ENCODE measurements around the gene APC2. TPM values are rescaled to one million over a fixed set of nuclear protein-coding genes. Genes with fewer than 3 reads are reported as not detected.

The APC2 gene
- total and polyA plus RNA-seq, 2 donors (not counting 1 experiment from before 2014, with no cell fraction given) = 0.12 to 0.16 TPM

GRCh38 chr19:1453525-1454364 is 3.8 kb downstream of the APC2 start:
- TF ChIP-seq EZH2 (IDR thresholded peaks at IDR 0.05; ENCODE audit: borderline replicate concordance, insufficient read depth, low read depth, low read length, poor library complexity, severe bottlenecking) (no peak), CTCF (IDR thresholded peaks at IDR 0.05) (no peak)
- H3K27ac Mint-ChIP-seq = peak overlapping the region; percentile 12
- Histone ChIP-seq H3K9me3 (ENCODE audit: control extremely low read depth in 1 of 3, control insufficient read depth in 2 of 3, insufficient read depth in 1 of 3, low read length in 2 of 3) (peaks cover 0 to 46% (median 0%) of the 10 kb centered on the region in 3 donors), H3K27ac (ENCODE audit: low read length in 2 of 2) (no peak overlapping the region), H3K4me1 (ENCODE audit: control insufficient read depth in 2 of 2, insufficient read depth in 2 of 2, low read length in 2 of 2) (peaks cover 39 to 42% of the 10 kb centered on the region in 2 donors), H3K79me2 (ENCODE audit: control insufficient read depth, insufficient read depth, low read length) (no peaks in the 10 kb centered on the region), H4K20me1 (ENCODE audit: control insufficient read depth, insufficient read depth, low read length, poor library complexity, severe bottlenecking) (peaks cover 7% of the 10 kb centered on the region), H3K27me3 (replicated peaks in 1 of 4; ENCODE audit: control extremely low read depth in 1 of 4, control insufficient read depth in 3 of 4, insufficient read depth in 4 of 4, low read length in 3 of 4) (peaks cover 0 to 84% (median 49%) of the 10 kb centered on the region in 4 experiments), H3K4me2 (replicated peaks; ENCODE audit: low read depth, low read length, poor library complexity, severe bottlenecking) (no peak overlapping the region), H3K36me3 (replicated peaks in 1 of 2; ENCODE audit: control extremely low read depth in 1 of 2, control insufficient read depth in 1 of 2, extremely low read depth in 1 of 2, insufficient read depth in 2 of 2, low read length in 1 of 2) (no peaks in the 10 kb centered on the region), H3K9ac (ENCODE audit: low read length) (no peak overlapping the region), H3K4me3 (ENCODE audit: control extremely low read depth in 1 of 5, extremely low read depth in 1 of 5, insufficient read depth in 1 of 5, low read depth in 2 of 5, low read length in 4 of 5) (no peak overlapping the region), H2AFZ (ENCODE audit: insufficient read depth, low read depth, low read length, poor library complexity, severe bottlenecking) (no peak overlapping the region)
- ChIA-PET POLR2A (interaction anchor here (1.0 to 1.1 kb wide), 2 partner anchors 17 to 22 kb away, joined by 4 to 10 read pairs; no protein-coding TSS in a partner anchor), CTCF (interaction anchor here (0.6 to 2.8 kb wide), 3 partner anchors 9 to 685 kb away, joined by 3 to 11 read pairs (median 5); no protein-coding TSS in a partner anchor)
- H3K27me3 Mint-ChIP-seq = peaks cover 39% of the 10 kb centered on the region
- DNase-seq (no peak), ATAC-seq (ENCODE audit: low read depth) (no peak)
- WGBS (ENCODE audit: insufficient coverage) = 47% methylated on average over 26 of the region's 33 CpGs
- no peaks in the 10 kb centered on the region for H3K9me3 Mint-ChIP-seq (ENCODE audit: insufficient read depth)
- peaks cover 28% of the 10 kb centered on the region for H3K4me1 Mint-ChIP-seq
- intact Hi-C loops (cut with micrococcal nuclease) = loop anchor here (2.0 kb wide), 1 partner anchor 37 kb away; the partner anchor contains the start of genes PCSK4 and REEP6
- H3K4me3 Mint-ChIP-seq = peak overlapping the region; percentile 51
